GM12878 (cell line): ENCODE data around the gene EIF5. TPM values are rescaled to one million over a fixed set of nuclear protein-coding genes. Genes with fewer than 3 reads are reported as not detected.

Source experiments
- ASH2L ChIP-seq: fragments of 300-600, 200-600 bp; sonication (generic); IDR thresholded peaks from 2 replicates; pipeline ENCODE4 v1.6.1; 2017; ENCODE audit warnings: low read depth, mild to moderate bottlenecking, borderline replicate concordance
- BACH1 ChIP-seq: fragments of 450-650 bp; IDR thresholded peaks from 2 replicates; pipeline ENCODE4 v1.6.1; 2017; ENCODE audit warnings: mild to moderate bottlenecking, borderline replicate concordance
- CHD2 ChIP-seq: IDR thresholded peaks from 2 replicates; pipeline ENCODE4 v1.6.1; 2011; ENCODE audit warnings: low read depth, low read length, improper control_type of control experiment, borderline replicate concordance
- CREM ChIP-seq: IDR thresholded peaks from 2 replicates; pipeline ENCODE4 v1.6.1; 2014; ENCODE audit warnings: antibody characterized with exemption, low read depth
- E2F8 ChIP-seq: fragments of 450-650 bp; IDR thresholded peaks from 2 replicates; pipeline ENCODE4 v1.6.1; 2018; ENCODE audit warnings: mild to moderate bottlenecking, low read depth, moderate library complexity; ENCODE audit not compliant: partially characterized antibody
- EP300 ChIP-seq, 2 experiments: fragments of 150-350 bp in 1 of 2; IDR thresholded peaks; 2 replicates each; pipeline ENCODE4 v1.6.1; 2011 to 2012; ENCODE audit warnings: low read depth in 2 of 2, low read length in 2 of 2, borderline replicate concordance in 1 of 2, improper control_type of control experiment in 1 of 2, inconsistent platforms in 1 of 2; ENCODE audit not compliant: control insufficient read depth in 1 of 2
- ESRRA ChIP-seq: IDR thresholded peaks from 2 replicates; pipeline ENCODE4 v1.6.1; 2012; ENCODE audit warnings: mild to moderate bottlenecking, low read length, improper control_type of control experiment
- FOXM1 ChIP-seq: IDR thresholded peaks from 2 replicates; pipeline ENCODE4 v1.6.1; 2012; ENCODE audit warnings: low read depth, mild to moderate bottlenecking, inconsistent platforms, low read length, moderate library complexity
- HDAC2 ChIP-seq: fragments of 200-600 bp; sonication (generic); IDR thresholded peaks from 2 replicates; pipeline ENCODE4 v1.6.1; 2017
- HSF1 ChIP-seq: fragments of 150-350 bp; IDR thresholded peaks from 2 replicates; pipeline ENCODE4 v1.6.1; 2014; ENCODE audit warnings: mild to moderate bottlenecking, low read depth, low read length
- KAT2A ChIP-seq: conservative IDR thresholded peaks from 2 replicates; pipeline ENCODE4 v1.6.1; 2011; ENCODE audit warnings: low read depth, low read length; ENCODE audit not compliant: control insufficient read depth
- MXI1 ChIP-seq: fragments of 150-350 bp; IDR thresholded peaks from 2 replicates; pipeline ENCODE4 v1.6.1; 2011; ENCODE audit warnings: low read depth, mild to moderate bottlenecking, inconsistent platforms, low read length, improper control_type of control experiment
- NFYB ChIP-seq: IDR thresholded peaks from 2 replicates; pipeline ENCODE4 v1.6.1; 2011; ENCODE audit warnings: low read depth, mild to moderate bottlenecking, low read length, improper control_type of control experiment, moderate library complexity; ENCODE audit not compliant: insufficient read depth
- NR2C1 ChIP-seq: fragments of 450-650 bp; IDR thresholded peaks from 2 replicates; pipeline ENCODE4 v1.6.1; 2017; ENCODE audit warnings: antibody characterized with exemption, mild to moderate bottlenecking, moderate library complexity
- NR2C2 ChIP-seq: IDR thresholded peaks from 2 replicates; pipeline ENCODE4 v1.6.1; 2011; ENCODE audit warnings: borderline replicate concordance, low read depth; ENCODE audit not compliant: control insufficient read depth, insufficient read length
- POU2F2 ChIP-seq: IDR thresholded peaks from 3 replicates; pipeline ENCODE4 v1.6.1; 2011; ENCODE audit warnings: low read depth, mild to moderate bottlenecking, low read length, borderline replicate concordance
- SKIL ChIP-seq: fragments of 450-650 bp; IDR thresholded peaks from 2 replicates; pipeline ENCODE4 v1.6.1; 2017; ENCODE audit warnings: mild to moderate bottlenecking, low read depth, inconsistent platforms; ENCODE audit not compliant: poor library complexity, severe bottlenecking
- SREBF1 ChIP-seq: IDR thresholded peaks from 2 replicates; pipeline ENCODE4 v1.6.1; 2012; ENCODE audit warnings: mild to moderate bottlenecking, low read length
- TBL1XR1 ChIP-seq: IDR thresholded peaks from 2 replicates; pipeline ENCODE4 v1.6.1; 2012; ENCODE audit warnings: low read depth, low read length, improper control_type of control experiment
- ZNF24 ChIP-seq: fragments of 450-650 bp; IDR thresholded peaks from 2 replicates; pipeline ENCODE4 v1.6.1; 2017; ENCODE audit warnings: antibody characterized with exemption, mild to moderate bottlenecking
- polyA plus RNA-seq, 11 experiments: library from polyadenylated mRNA; depleted of rRNA in 4 of 11; unstranded in 6 of 11; stranded (reverse) in 5 of 11; fragments of >200 nt; fragmentation: Nextera tagmentation in 4 of 11; fragmentation: Illumina TruSeq in 1 of 11; extraction: Ambion mirVana in 4 of 11; extraction: Trizol in 1 of 11; gene quantifications; 1 replicate in 1 of 11; 2 replicates in 10 of 11; pipeline versions ENCODE4 v1.2.1 to v1.2.3, GENCODE V29; 2011 to 2016; ENCODE audit warnings: inconsistent platforms in 2 of 11, missing spikeins in 2 of 11, low read depth in 1 of 11
- total RNA-seq, 4 experiments: library from RNA; depleted of rRNA in 3 of 4; stranded (reverse); fragments of >200 nt in 3 of 4; fragmentation: Illumina TruSeq in 1 of 4; extraction: Trizol in 1 of 4; gene quantifications; 2 replicates each; pipeline versions ENCODE4 v1.2.1 to v1.2.3, GENCODE V29; 2013 to 2021
- TF ChIP-seq, protein P1 (sequence below): fragments of 450-650 bp; IDR thresholded peaks from 2 replicates; pipeline ENCODE4 v1.6.1; 2017; ENCODE audit warnings: low read depth, mild to moderate bottlenecking, moderate library complexity

Gene EIF5
- total and polyA plus RNA-seq, 10 of the 15 experiments (the other 5 are each of a cell fraction or from before 2014, with no cell fraction given), result 51.2 to 360 (median 115) TPM

GRCh38 chr14:103333754-103334643 lies at the start of gene EIF5 (continued):
- TF ChIP-seq NR2C2 (no peak), ESRRA (no peak; the same call in 1 of the 2 replicates), HSF1 (peak; percentile 28; the same call in 1 of the 2 replicates), MXI1 (peak; percentile 62), TBL1XR1 (peak; percentile 83), HDAC2 (no peak), POU2F2 (peak; percentile 92), SREBF1 (no peak), NFYB (peak; percentile 97), ZNF24 (no peak), KAT2A (no peak), CREM (peak; percentile 63), NR2C1 (peak; percentile 64), FOXM1 (no peak; the same call in 1 of the 2 replicates), ASH2L (no peak), EP300 (IDR thresholded peaks at IDR 0.05; ENCODE audit: borderline replicate concordance in 1 of 2, control insufficient read depth in 1 of 2, low read depth in 2 of 2, low read length in 2 of 2) (no peak; a peak in 1 of 4 replicates), SKIL (no peak), E2F8 (no peak), CHD2 (peak; percentile 100), BACH1 (peak; percentile 92)
- TF ChIP-seq, protein P1, sequence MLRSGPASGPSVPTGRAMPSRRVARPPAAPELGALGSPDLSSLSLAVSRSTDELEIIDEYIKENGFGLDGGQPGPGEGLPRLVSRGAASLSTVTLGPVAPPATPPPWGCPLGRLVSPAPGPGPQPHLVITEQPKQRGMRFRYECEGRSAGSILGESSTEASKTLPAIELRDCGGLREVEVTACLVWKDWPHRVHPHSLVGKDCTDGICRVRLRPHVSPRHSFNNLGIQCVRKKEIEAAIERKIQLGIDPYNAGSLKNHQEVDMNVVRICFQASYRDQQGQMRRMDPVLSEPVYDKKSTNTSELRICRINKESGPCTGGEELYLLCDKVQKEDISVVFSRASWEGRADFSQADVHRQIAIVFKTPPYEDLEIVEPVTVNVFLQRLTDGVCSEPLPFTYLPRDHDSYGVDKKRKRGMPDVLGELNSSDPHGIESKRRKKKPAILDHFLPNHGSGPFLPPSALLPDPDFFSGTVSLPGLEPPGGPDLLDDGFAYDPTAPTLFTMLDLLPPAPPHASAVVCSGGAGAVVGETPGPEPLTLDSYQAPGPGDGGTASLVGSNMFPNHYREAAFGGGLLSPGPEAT, result peak; percentile 56; the same call in 1 of the 2 replicates
